Right lobe of liver (tissue), 6 donors: ENCODE results near the gene LONRF2. TPM values are rescaled to one million over a fixed set of nuclear protein-coding genes. Genes with fewer than 3 reads are reported as not detected.

ENCODE experiments used
- ATAC-seq, 4 donors: fragments of 200-7000 bp; cut with Tn5 transposase; one replicate each; pipeline ENCODE4 v1.9.1; 2020; ENCODE audit warnings: mild to moderate bottlenecking in 4 of 4, moderate library complexity in 4 of 4
- DNase-seq, 3 donors: peaks; one replicate each; pipeline ENCODE4 v3.0.0-alpha.2; 2020
- H3K27ac ChIP-seq, 3 donors: fragments of 200-600 bp; one replicate each; pipeline ENCODE4 v1.8.0; 2022
- H3K27me3 ChIP-seq, 2 donors: fragments of 200-600 bp; one replicate each; pipeline ENCODE4 v1.8.0; 2022
- H3K36me3 ChIP-seq, 4 donors: fragments of 200-600 bp; sonication (generic) in 1 of 4; one replicate each; pipeline versions ENCODE4 v1.5.1 to v1.8.0; 2017 to 2022; ENCODE audit warnings: control low read depth in 1 of 4
- H3K4me1 ChIP-seq, 4 donors: fragments of 200-600 bp; sonication (generic) in 1 of 4; one replicate each; pipeline versions ENCODE4 v1.5.1 to v1.8.0; 2017 to 2022; ENCODE audit warnings: control low read depth in 1 of 4
- H3K4me3 ChIP-seq, 3 donors: fragments of 200-600 bp; one replicate each; pipeline ENCODE4 v1.8.0; 2022
- H3K9me3 ChIP-seq, 4 donors: fragments of 200-600 bp; sonication (generic) in 1 of 4; one replicate each; pipeline versions ENCODE4 v1.5.1 to v1.8.0; 2017 to 2022; ENCODE audit warnings: control low read depth in 1 of 4
- CTCF ChIP-seq, 4 donors: fragments of 200-600 bp in 3 of 4; fragments of 450-650 bp in 1 of 4; IDR thresholded peaks; one replicate each; pipeline versions ENCODE4 v1.5.1 to v1.8.0; 2016 to 2022; ENCODE audit warnings: antibody characterized with exemption in 4 of 4, mild to moderate bottlenecking in 2 of 4
- POLR2A ChIP-seq: fragments of 450-650 bp; IDR thresholded peaks from one replicate; pipeline ENCODE4 v1.6.1; 2017; ENCODE audit warnings: antibody characterized with exemption, mild to moderate bottlenecking
- WGBS: methylation state at CpG from one replicate; pipeline ENCODE4 v1.1.6; 2018; ENCODE audit warnings: low coverage, low lambda C conversion rate; ENCODE audit not compliant: insufficient coverage; ENCODE audit errors: missing lambda C conversion rate; 5-methylcytosine and 5-hydroxymethylcytosine counted together
- intact Hi-C, 2 donors: fragments of 100-400 bp; cut with DNase I; formaldehyde crosslinking; loops; one replicate each; pipeline versions ENCODE4 v1.11.2 to v1.14.1; 2022
- total RNA-seq, 6 experiments: library from RNA; depleted of rRNA in 2 of 6; stranded (reverse); fragments of >200 nt in 2 of 6; fragmentation: NEBNext Ultra II Directional in 3 of 6; extraction: Animal tissue kit (Norgen Biotek cat#: 25700) in 3 of 6; gene quantifications; one replicate each; pipeline versions ENCODE4 v1.1.0 to v1.2.4, GENCODE V29; 2016 to 2023
- donor health status: DM: no; HTN: yes; CAD: no.
- donor health status: DM: no; HTN: no; CAD: no.
- donor health status: DM: no; HTN: no; CAD: no.
- donor health status: DM: no; HTN: yes; CAD: no.
- donor health status: DM: no; HTN: yes; CAD: no.

LONRF2 gene
- total RNA-seq, 6 experiments from 2014 or later: 0.51 to 2.5 (median 1.7) TPM

- H3K4me1 ChIP-seq: peaks cover 0 to 16% (median 6%) of the 10 kb centered on the region in 4 donors
- WGBS: 44% methylated on average over 2 of the region's 7 CpGs
- H3K27me3 ChIP-seq: no peaks in the 10 kb centered on the region
- H3K4me3 ChIP-seq: no peak overlapping the region
- H3K27ac ChIP-seq: no peak overlapping the region
- no peak for TF ChIP-seq POLR2A
- no peak for TF ChIP-seq CTCF (IDR thresholded peaks at IDR 0.05)
- no peak for DNase-seq
- no peaks in the 10 kb centered on the region for H3K9me3 ChIP-seq
- no peak for ATAC-seq
- H3K36me3 ChIP-seq: no peaks in the 10 kb centered on the region
- intact Hi-C loops: no loop called here
Observed at GRCh38 chr2:100290718-100291151, 31.6 kb downstream of the LONRF2 start.

GRCh38 chr2:100289020-100289419 is 33.3 kb downstream of the LONRF2 start:
- ATAC-seq: no peak

DNA sequence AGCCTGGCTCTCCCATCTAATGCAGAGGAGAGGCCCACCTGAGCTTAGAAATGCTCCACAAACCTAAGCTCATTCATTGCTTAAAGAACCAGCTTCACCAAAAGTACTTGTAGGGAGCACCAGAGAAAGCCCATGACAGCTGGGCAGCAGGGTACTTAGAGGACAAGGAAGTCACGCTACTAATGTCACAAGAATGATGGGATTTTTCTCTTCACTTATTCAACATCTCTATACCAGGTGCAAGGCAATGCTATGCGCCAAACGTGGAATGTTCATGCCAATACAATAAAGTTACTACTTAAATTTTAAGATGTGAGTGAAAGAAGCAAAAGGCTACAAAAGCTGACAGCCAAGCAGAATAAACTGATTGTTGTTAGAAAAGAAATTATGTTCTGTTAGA is 36.0 kb downstream of the LONRF2 start:
- intact Hi-C loops: no loop called here
- WGBS: 87% methylated on average over 3 of the region's 3 CpGs
- TF ChIP-seq CTCF (IDR thresholded peaks at IDR 0.05) (no peak), POLR2A (no peak)
- DNase-seq (no peak), ATAC-seq (no peak)
- Histone ChIP-seq H3K4me1 (peaks cover 0 to 26% (median 8%) of the 10 kb centered on the region in 4 donors), H3K9me3 (no peaks in the 10 kb centered on the region), H3K4me3 (no peak overlapping the region), H3K27ac (peak overlapping the region; percentile 4 to 56 (median 19)), H3K27me3 (no peaks in the 10 kb centered on the region), H3K36me3 (no peaks in the 10 kb centered on the region)

More at GRCh38 chr2:100289020-100289419, 33.3 kb downstream of the LONRF2 start:
- WGBS: 96% methylated on average over 6 of the region's 6 CpGs
- Histone ChIP-seq H3K4me3 (no peak overlapping the region), H3K36me3 (no peaks in the 10 kb centered on the region), H3K27ac (no peak overlapping the region), H3K9me3 (no peaks in the 10 kb centered on the region), H3K27me3 (no peaks in the 10 kb centered on the region), H3K4me1 (peaks cover 0 to 26% (median 8%) of the 10 kb centered on the region in 4 donors)
- TF ChIP-seq POLR2A (no peak), CTCF (IDR thresholded peaks at IDR 0.05) (no peak)
- DNase-seq: no peak
- intact Hi-C loops: no loop called here

- H3K27ac ChIP-seq: peak overlapping the region; percentile 4 to 56 (median 19)
- no peaks in the 10 kb centered on the region for H3K9me3 ChIP-seq
- peak; percentile 81 to 93 (median 92) for ATAC-seq
- H3K36me3 ChIP-seq: no peaks in the 10 kb centered on the region
- no peaks in the 10 kb centered on the region for H3K27me3 ChIP-seq
- no peak for DNase-seq
- peaks cover 0 to 21% (median 8%) of the 10 kb centered on the region in 4 donors for H3K4me1 ChIP-seq
- 22% methylated on average over 5 of the region's 6 CpGs for WGBS
- intact Hi-C loops: no loop called here
- H3K4me3 ChIP-seq: no peak overlapping the region
- TF ChIP-seq CTCF (IDR thresholded peaks at IDR 0.05) (no peak), POLR2A (peak; percentile 36)
Observed at GRCh38 chr2:100285691-100286090, 36.6 kb downstream of the LONRF2 start.

DNA sequence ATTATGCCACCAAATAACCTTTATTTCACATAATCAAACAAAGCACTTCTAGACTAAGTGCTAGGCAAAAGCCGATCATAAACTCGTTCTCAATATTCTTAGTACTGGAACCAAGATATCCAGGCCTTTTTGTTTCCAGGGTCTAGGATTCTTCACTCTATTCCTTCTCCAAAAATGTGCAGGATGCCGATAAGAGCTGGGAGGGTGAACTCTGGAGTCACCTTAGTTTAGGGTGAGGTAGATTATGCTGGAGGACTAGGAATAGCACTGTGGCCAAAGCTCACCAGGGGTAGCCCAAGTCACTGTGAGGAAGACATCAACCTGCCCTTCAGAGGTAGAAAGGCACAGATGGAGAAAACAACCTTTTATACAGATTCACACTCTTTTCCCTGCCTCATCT is 37.3 kb downstream of the LONRF2 start:
- ATAC-seq (no peak), DNase-seq (no peak)
- Histone ChIP-seq H3K36me3 (no peaks in the 10 kb centered on the region), H3K27me3 (no peaks in the 10 kb centered on the region), H3K4me3 (no peak overlapping the region), H3K27ac (no peak overlapping the region), H3K9me3 (no peaks in the 10 kb centered on the region), H3K4me1 (peaks cover 0 to 21% (median 8%) of the 10 kb centered on the region in 4 donors)
- intact Hi-C loops: no loop called here
- TF ChIP-seq POLR2A (no peak), CTCF (IDR thresholded peaks at IDR 0.05) (no peak)
- 38% methylated on average over 3 of the region's 3 CpGs for WGBS
